Fibroblast of villous mesenchyme (primary cell): ENCODE results near the gene CYSLTR2. TPM values are rescaled to one million over a fixed set of nuclear protein-coding genes. Genes with fewer than 3 reads are reported as not detected.
A peak's percentile ranks its signal among the peaks of the same experiment; 100 is the strongest.

ENCODE experiments used
- DNase-seq: peaks from one replicate; pipeline ENCODE4 v3.0.0-alpha.2; 2010; ENCODE audit warnings: low read depth
- H3K4me3 ChIP-seq: 2 replicates; pipeline ENCODE4 v1.5.1; 2011; ENCODE audit warnings: low read depth, mild to moderate bottlenecking, low read length
- total RNA-seq: library from RNA; depleted of rRNA; stranded (reverse); fragments of >200 nt; gene quantifications from 2 replicates; pipeline ENCODE4 v1.2.3, GENCODE V29; 2012
- TF ChIP-seq, protein P1 (sequence below): IDR thresholded peaks from 2 replicates; pipeline ENCODE4 v1.5.1; 2012; ENCODE audit warnings: low read depth, mild to moderate bottlenecking, low read length; ENCODE audit not compliant: insufficient read depth

Gene CYSLTR2
- total RNA-seq, 1 donor, result not detected

DNA sequence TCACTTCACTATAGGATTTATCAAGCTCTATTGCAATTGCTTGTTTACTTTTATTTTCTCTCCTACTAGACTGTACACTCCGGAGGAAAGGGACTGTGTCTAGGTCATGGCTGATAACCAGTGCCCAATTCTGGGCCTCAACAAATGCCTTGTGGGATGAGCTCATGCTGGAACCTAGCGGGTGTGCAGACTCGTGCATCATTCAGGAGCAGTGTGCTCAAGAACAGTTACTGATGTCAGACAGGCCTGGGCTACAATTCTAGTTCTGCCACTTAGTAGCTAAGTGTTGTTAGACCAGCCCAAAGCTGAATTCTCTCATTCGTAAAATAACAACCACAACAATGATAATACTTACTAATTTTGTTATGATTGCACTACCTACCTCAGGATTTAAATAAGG lies 95.4 kb downstream of the CYSLTR2 start:
- TF ChIP-seq, protein P1, sequence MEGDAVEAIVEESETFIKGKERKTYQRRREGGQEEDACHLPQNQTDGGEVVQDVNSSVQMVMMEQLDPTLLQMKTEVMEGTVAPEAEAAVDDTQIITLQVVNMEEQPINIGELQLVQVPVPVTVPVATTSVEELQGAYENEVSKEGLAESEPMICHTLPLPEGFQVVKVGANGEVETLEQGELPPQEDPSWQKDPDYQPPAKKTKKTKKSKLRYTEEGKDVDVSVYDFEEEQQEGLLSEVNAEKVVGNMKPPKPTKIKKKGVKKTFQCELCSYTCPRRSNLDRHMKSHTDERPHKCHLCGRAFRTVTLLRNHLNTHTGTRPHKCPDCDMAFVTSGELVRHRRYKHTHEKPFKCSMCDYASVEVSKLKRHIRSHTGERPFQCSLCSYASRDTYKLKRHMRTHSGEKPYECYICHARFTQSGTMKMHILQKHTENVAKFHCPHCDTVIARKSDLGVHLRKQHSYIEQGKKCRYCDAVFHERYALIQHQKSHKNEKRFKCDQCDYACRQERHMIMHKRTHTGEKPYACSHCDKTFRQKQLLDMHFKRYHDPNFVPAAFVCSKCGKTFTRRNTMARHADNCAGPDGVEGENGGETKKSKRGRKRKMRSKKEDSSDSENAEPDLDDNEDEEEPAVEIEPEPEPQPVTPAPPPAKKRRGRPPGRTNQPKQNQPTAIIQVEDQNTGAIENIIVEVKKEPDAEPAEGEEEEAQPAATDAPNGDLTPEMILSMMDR, result no peak
- no peak overlapping the region for H3K4me3 ChIP-seq
- peak; percentile 43 for DNase-seq

DNA sequence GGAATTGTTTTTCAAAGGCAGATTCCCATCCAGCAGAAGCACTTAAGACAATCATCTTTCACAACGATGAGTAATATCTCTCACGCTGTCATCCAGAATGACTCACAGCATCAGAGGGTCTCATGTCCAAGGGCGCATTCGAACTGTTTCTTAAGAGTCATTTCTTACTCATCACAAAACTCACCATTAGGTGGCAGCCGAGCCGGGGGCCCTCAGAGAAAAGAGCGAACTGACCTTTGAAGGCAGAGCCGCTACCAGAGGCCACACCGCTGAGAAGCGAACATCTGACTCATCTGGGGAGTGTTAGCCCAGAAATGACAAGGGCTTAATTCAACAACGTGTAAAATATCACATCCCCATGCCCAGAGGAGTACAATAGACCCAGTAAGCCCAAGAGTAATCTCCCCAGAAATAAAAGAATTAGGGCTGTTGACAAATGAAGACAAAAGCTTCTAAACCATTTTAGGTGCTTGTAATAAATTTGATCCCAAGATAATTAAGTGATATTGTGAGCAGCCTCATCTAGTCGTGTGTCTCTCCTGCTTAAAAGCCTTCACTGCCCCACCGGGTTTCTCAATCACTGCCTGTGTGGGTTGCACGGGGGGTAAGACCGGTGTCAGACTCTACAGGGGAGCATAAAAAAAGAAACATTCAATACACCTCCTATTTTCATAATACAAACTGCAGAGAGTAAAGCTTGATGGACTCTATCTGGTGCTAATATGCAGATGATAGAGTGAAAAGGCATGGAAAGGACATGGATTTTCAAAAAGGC lies 96.2 kb downstream of the CYSLTR2 start:
- H3K4me3 ChIP-seq, result no peak overlapping the region
- TF ChIP-seq, protein P1, result peak; percentile 68
- peak; percentile 97 for DNase-seq

DNA sequence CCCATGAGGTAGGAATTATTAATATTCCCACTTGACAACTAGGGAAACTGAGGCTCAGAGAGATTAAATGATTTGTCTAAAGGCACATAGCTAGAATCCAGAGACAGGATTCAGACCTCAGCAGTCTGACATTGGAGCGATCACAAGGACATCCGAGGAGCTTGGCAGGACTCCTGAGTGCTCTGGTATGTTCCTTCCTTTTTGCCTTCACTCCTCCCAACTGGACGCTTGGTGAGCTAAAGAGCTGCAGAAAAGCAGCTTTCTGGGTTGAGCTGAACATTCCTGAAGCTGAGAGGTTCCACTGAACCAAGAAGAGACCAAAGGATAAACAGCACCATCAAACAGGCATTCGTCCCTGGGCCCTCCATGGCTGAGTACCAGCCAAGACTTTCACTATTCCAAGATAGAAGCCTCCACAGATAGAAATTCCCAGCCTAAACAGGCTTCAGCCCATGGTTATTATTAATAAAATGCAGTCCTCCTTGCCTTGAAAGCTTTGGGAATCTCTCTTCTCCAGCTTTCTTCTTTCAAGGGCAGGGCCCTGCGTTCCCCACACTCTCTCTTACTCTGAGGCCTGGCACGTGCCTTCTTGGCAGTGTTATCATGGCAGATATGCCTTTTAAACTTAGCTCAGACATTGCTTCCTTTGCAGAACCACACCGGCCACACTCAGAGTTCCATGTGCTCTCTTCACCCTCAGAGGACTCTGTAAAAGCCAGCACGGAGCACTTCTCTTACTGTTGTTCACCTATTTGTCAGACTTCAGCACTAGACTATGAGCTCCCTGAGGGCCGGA lies 97.1 kb downstream of the CYSLTR2 start:
- H3K4me3 ChIP-seq, result no peak overlapping the region
- TF ChIP-seq, protein P1, result peak; percentile 12
- DNase-seq, result peak; percentile 51

DNA sequence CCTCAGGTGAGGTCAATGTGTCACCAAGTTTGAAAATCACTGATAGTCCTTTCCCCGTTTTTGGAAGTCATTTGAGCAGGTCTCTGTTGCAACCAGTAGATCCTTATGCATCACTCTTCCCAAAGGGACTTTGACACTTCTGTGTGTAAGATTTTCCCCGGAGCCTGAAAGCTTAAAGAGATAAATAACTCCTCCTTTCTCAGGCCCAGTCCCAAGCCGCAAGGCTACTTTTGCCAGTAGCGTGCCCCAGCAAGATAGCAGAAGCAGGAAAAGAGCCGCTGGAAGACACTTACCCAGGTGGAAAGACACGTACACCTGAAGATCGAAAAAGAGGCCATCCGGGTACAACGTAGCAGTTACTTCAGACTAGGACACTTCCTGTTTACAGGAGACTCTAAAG lies 106.9 kb downstream of the CYSLTR2 start:
- TF ChIP-seq, protein P1, result no peak
- H3K4me3 ChIP-seq, result no peak overlapping the region
- no peak for DNase-seq

Other genes starting within 250 kb of the CYSLTR2 start
- gene LPAR6, start 240.8 kb upstream of the CYSLTR2 start, total RNA-seq, result 10.3 and 16.4 TPM in 2 replicates
- gene RCBTB2, start 120.8 kb upstream of the CYSLTR2 start, total RNA-seq, result 4.2 and 11.2 TPM in 2 replicates